HepG2 (cell line): ENCODE results near the gene CYB5R3. TPM values are rescaled to one million over a fixed set of nuclear protein-coding genes. Genes with fewer than 3 reads are reported as not detected.

Source experiments
- DMAP1 ChIP-seq: IDR thresholded peaks from 2 replicates; pipeline ENCODE4 v1.6.1; 2016
- DZIP1 ChIP-seq: sonication (generic); formaldehyde crosslinking; IDR thresholded peaks from 2 replicates; pipeline ENCODE4 v1.5.0; 2020; ENCODE audit warnings: mild to moderate bottlenecking, missing genetic modification reagents
- FUBP1 ChIP-seq: sonication (generic); formaldehyde crosslinking; IDR thresholded peaks from 2 replicates; pipeline ENCODE4 v1.5.1; 2020; ENCODE audit warnings: missing genetic modification reagents, mild to moderate bottlenecking, borderline replicate concordance
- GMEB1 ChIP-seq: sonication (generic); formaldehyde crosslinking; IDR thresholded peaks from 2 replicates; pipeline ENCODE4 v1.5.1; 2020; ENCODE audit warnings: missing genetic modification reagents, mild to moderate bottlenecking, borderline replicate concordance
- KDM5B ChIP-seq: sonication (generic); formaldehyde crosslinking; IDR thresholded peaks from 2 replicates; pipeline ENCODE4 v1.4.0; 2020; ENCODE audit warnings: missing genetic modification reagents, mild to moderate bottlenecking, borderline replicate concordance
- KLF11 ChIP-seq: IDR thresholded peaks from 2 replicates; pipeline ENCODE4 v1.6.1; 2016; ENCODE audit warnings: missing compliant biosample characterization
- MXI1 ChIP-seq: IDR thresholded peaks from 3 replicates; pipeline ENCODE4 v1.6.1; 2012; ENCODE audit warnings: low read depth, low read length, inconsistent platforms, borderline replicate concordance
- NFKB2 ChIP-seq: sonication (generic); formaldehyde crosslinking; IDR thresholded peaks from 2 replicates; pipeline ENCODE4 v1.4.0; 2020; ENCODE audit warnings: missing genetic modification reagents, borderline replicate concordance
- SRY ChIP-seq: sonication (generic); formaldehyde crosslinking; IDR thresholded peaks from 2 replicates; pipeline ENCODE4 v1.8.0; 2022; ENCODE audit warnings: mild to moderate bottlenecking, missing genetic modification reagents
- STAT5B ChIP-seq: sonication (generic); formaldehyde crosslinking; IDR thresholded peaks from 2 replicates; pipeline ENCODE4 v1.4.0; 2020; ENCODE audit warnings: missing genetic modification reagents
- YEATS4 ChIP-seq: sonication (generic); formaldehyde crosslinking; IDR thresholded peaks from 2 replicates; pipeline ENCODE4 v1.4.0; 2020; ENCODE audit warnings: missing genetic modification reagents, borderline replicate concordance
- ZFP91 ChIP-seq: sonication (generic); formaldehyde crosslinking; IDR thresholded peaks from 2 replicates; pipeline ENCODE4 v1.9.0; 2022; ENCODE audit warnings: missing genetic modification reagents, mild to moderate bottlenecking, borderline replicate concordance
- ZNF503 ChIP-seq: sonication (generic); formaldehyde crosslinking; IDR thresholded peaks from 2 replicates; pipeline ENCODE4 v1.4.0; 2020; ENCODE audit warnings: missing genetic modification reagents
- polyA plus RNA-seq, 8 experiments: library from polyadenylated mRNA; depleted of rRNA in 3 of 8; stranded (reverse) in 7 of 8; unstranded in 1 of 8; fragments of >200 nt; fragmentation: Illumina TruSeq in 4 of 8; extraction: Trizol in 4 of 8; gene quantifications; 2 replicates each; pipeline versions ENCODE4 v1.2.1 to v1.2.3, GENCODE V29; 2011 to 2016; ENCODE audit warnings: low read depth in 4 of 8, missing spikeins in 1 of 8, mixed read lengths in 1 of 8; ENCODE audit not compliant: insufficient read depth in 1 of 8
- total RNA-seq, 5 experiments: library from RNA; depleted of rRNA; stranded (reverse); fragments of >200 nt; fragmentation: Illumina TruSeq; extraction: Trizol; gene quantifications; 2 replicates each; pipeline ENCODE4 v1.2.3, GENCODE V29; 2016; ENCODE audit warnings: low read depth in 1 of 5

The CYB5R3 gene
- total and polyA plus RNA-seq, 2 of the 13 experiments (the other 11 are each of a cell fraction or from before 2014, with no cell fraction given) = 32.4 to 305 TPM

GRCh38 chr22:42614312-42615091, 34.7 kb downstream of the CYB5R3 start, which contains the start of gene POLDIP3 (continued):
- peak; percentile 68; the same call in 1 of the 2 replicates for TF ChIP-seq ZFP91 (CRISPR knock-in tag)
- no peak for TF ChIP-seq FUBP1 (CRISPR knock-in tag)
- no peak for TF ChIP-seq KLF11 (CRISPR knock-in tag)
- TF ChIP-seq NFKB2 = peak; percentile 6; the same call in 1 of the 2 replicates
- 0 out of 2 replicates have a peak, but pooled peaks have one; percentile 66 for TF ChIP-seq SRY (CRISPR knock-in tag)
- 0 out of 2 replicates have a peak, but pooled peaks have one; percentile 35 for TF ChIP-seq STAT5B (CRISPR knock-in tag)
- TF ChIP-seq MXI1 = peak; percentile 47; the same call in 2 of the 3 replicates
- TF ChIP-seq YEATS4 = peak; percentile 63; the same call in 1 of the 2 replicates
- peak; percentile 85 for TF ChIP-seq GMEB1
- peak; percentile 24 for TF ChIP-seq DMAP1
- TF ChIP-seq KDM5B (CRISPR knock-in tag) = peak; percentile 1; the same call in 1 of the 2 replicates
- peak; percentile 35; the same call in 1 of the 2 replicates for TF ChIP-seq DZIP1 (CRISPR knock-in tag)
- no peak for TF ChIP-seq ZNF503
